ENCODE results near the gene EMC6. TPM values are rescaled to one million over a fixed set of nuclear protein-coding genes. Genes with fewer than 3 reads are reported as not detected.

EMC6 gene
- polyA plus RNA-seq, 1 donor (not counting 4 experiments of a cell fraction or from before 2014, with no cell fraction given): 35.4 TPM

DNA sequence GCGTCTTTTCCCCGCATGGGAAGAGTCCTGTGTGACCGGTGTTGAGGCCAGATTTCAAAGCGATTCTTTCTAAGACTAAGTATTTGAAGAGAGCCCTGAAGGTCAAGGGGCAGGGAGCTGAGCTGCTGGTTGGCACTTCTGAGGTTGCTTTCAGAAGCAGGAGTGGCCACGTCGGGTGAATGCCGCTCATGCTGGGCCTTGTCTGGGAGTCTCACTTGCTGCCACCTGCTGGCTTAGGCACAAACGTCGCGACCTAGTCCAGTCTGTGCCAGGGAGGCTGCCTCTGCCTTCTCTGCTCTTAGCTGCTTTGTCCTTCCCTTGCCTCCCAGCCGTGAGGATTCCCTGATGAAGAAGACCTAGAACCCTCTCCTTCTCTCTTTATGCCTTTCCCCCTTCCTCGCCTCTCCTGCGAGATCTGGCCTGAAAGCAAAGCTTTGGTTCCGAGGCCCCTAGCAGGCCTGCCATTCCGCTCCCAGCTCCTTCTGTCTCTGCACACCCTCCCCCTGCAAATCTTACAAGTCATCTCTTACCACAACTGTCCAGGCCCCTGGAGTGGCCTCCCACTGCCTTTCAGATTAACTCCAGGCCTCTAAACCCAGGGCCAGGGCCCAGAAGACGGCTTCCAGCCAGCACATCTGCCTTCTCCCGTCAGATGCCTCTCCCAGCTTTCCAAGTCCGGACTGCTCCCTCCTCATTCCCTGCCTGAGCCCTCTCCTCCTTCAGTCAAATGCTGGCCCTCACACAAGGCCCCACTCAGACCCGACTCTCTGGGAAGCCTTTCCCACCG, 20.6 kb upstream of the EMC6 start:
- peaks cover 8 to 15% of the 10 kb centered on the region in 2 experiments for H3K36me3 ChIP-seq (ENCODE audit: control insufficient read depth in 2 of 2, extremely low read depth in 1 of 2, insufficient read depth in 2 of 2, low read length in 2 of 2)
- H3K4me2 ChIP-seq (ENCODE audit: control insufficient read depth, extremely low read depth, insufficient read depth, low read depth, low read length): no peak overlapping the region
- TF ChIP-seq, protein P1, sequence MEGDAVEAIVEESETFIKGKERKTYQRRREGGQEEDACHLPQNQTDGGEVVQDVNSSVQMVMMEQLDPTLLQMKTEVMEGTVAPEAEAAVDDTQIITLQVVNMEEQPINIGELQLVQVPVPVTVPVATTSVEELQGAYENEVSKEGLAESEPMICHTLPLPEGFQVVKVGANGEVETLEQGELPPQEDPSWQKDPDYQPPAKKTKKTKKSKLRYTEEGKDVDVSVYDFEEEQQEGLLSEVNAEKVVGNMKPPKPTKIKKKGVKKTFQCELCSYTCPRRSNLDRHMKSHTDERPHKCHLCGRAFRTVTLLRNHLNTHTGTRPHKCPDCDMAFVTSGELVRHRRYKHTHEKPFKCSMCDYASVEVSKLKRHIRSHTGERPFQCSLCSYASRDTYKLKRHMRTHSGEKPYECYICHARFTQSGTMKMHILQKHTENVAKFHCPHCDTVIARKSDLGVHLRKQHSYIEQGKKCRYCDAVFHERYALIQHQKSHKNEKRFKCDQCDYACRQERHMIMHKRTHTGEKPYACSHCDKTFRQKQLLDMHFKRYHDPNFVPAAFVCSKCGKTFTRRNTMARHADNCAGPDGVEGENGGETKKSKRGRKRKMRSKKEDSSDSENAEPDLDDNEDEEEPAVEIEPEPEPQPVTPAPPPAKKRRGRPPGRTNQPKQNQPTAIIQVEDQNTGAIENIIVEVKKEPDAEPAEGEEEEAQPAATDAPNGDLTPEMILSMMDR (optimal IDR thresholded peaks at IDR 0.05 in 1 of 3, IDR thresholded peaks at IDR 0.05 in 1 of 3, conservative IDR thresholded peaks at IDR 0.05 in 1 of 3; ENCODE audit: extremely low read depth in 1 of 3, insufficient read depth in 2 of 3, low read length in 3 of 3): peak; percentile 66 to 88 (median 82)
- TF ChIP-seq EZH2 (IDR thresholded peaks at IDR 0.05; ENCODE audit: low read length): no peak
- no peaks in the 10 kb centered on the region for H3K4me1 ChIP-seq (ENCODE audit: control insufficient read depth, extremely low read depth, insufficient read depth, low read length)
- H3K9me1 ChIP-seq (ENCODE audit: control insufficient read depth, extremely low read depth, insufficient read depth, low read length): peaks cover 2% of the 10 kb centered on the region
- H2AFZ ChIP-seq (ENCODE audit: control insufficient read depth, low read length): no peak overlapping the region
- no peaks in the 10 kb centered on the region for H3K27me3 ChIP-seq (ENCODE audit: control insufficient read depth, extremely low read depth, insufficient read depth, low read length)
- dilution Hi-C loops (cut with MboI; ENCODE audit: extremely low pct_ligation_motif_present, low sequenced_read_pairs): no loop called here
- H3K79me2 ChIP-seq (ENCODE audit: control insufficient read depth, insufficient read depth, low read length): no peaks in the 10 kb centered on the region
- no peak overlapping the region for H3K9ac ChIP-seq (ENCODE audit: control insufficient read depth, extremely low read depth, insufficient read depth, low read length)
- no peak for DNase-seq (ENCODE audit: low read depth, low spot score)
- FAIRE-seq: peak; percentile 63
- no peaks in the 10 kb centered on the region for H3K9me3 ChIP-seq (ENCODE audit: control insufficient read depth, low read depth, low read length)
- H4K20me1 ChIP-seq (ENCODE audit: control insufficient read depth, extremely low read depth, insufficient read depth, low read length): no peaks in the 10 kb centered on the region
- H3K4me3 ChIP-seq (ENCODE audit: control insufficient read depth in 2 of 3, extremely low read depth in 1 of 3, insufficient read depth in 2 of 3, low read depth in 1 of 3, low read length in 3 of 3): no peak overlapping the region
- no peak overlapping the region for H3K27ac ChIP-seq (ENCODE audit: control insufficient read depth, insufficient read depth, low read length)

DNA sequence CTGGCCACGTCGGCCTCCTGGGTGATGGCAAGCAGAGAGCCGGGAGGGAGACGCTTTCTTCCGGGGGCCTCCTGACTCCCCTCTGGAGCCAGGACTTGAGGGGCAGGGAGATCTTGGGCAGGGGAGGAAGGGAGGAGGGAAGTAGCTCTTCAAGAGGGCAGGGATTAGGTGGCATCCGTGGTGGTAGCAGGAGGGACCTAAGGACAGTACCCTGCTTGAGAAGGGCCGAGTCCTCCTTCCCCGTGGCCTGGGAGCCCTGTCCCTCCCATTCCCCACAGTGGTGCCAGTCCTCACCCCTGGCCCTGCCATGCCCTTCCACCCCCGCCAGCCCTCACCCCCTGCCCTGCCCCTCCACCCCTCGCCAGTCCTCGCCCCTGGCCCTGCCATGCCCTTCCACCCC, 12.8 kb upstream of the EMC6 start:
- H3K4me2 ChIP-seq (ENCODE audit: control insufficient read depth, extremely low read depth, insufficient read depth, low read depth, low read length): no peak overlapping the region
- no peaks in the 10 kb centered on the region for H3K27me3 ChIP-seq (ENCODE audit: control insufficient read depth, extremely low read depth, insufficient read depth, low read length)
- no peak overlapping the region for H3K27ac ChIP-seq (ENCODE audit: control insufficient read depth, insufficient read depth, low read length)
- no peaks in the 10 kb centered on the region for H4K20me1 ChIP-seq (ENCODE audit: control insufficient read depth, extremely low read depth, insufficient read depth, low read length)
- no peak overlapping the region for H3K4me3 ChIP-seq (ENCODE audit: control insufficient read depth in 2 of 3, extremely low read depth in 1 of 3, insufficient read depth in 2 of 3, low read depth in 1 of 3, low read length in 3 of 3)
- dilution Hi-C loops (cut with MboI; ENCODE audit: extremely low pct_ligation_motif_present, low sequenced_read_pairs): no loop called here
- no peaks in the 10 kb centered on the region for H3K9me3 ChIP-seq (ENCODE audit: control insufficient read depth, low read depth, low read length)
- H2AFZ ChIP-seq (ENCODE audit: control insufficient read depth, low read length): no peak overlapping the region
- no peak overlapping the region for H3K9ac ChIP-seq (ENCODE audit: control insufficient read depth, extremely low read depth, insufficient read depth, low read length)
- no peak for FAIRE-seq
- H3K4me1 ChIP-seq (ENCODE audit: control insufficient read depth, extremely low read depth, insufficient read depth, low read length): peaks cover 17% of the 10 kb centered on the region
- peaks cover 0 to 8% of the 10 kb centered on the region in 2 experiments for H3K36me3 ChIP-seq (ENCODE audit: control insufficient read depth in 2 of 2, extremely low read depth in 1 of 2, insufficient read depth in 2 of 2, low read length in 2 of 2)
- H3K79me2 ChIP-seq (ENCODE audit: control insufficient read depth, insufficient read depth, low read length): no peaks in the 10 kb centered on the region
- no peak for TF ChIP-seq EZH2 (IDR thresholded peaks at IDR 0.05; ENCODE audit: low read length)
- TF ChIP-seq, protein P1 (optimal IDR thresholded peaks at IDR 0.05 in 1 of 3, IDR thresholded peaks at IDR 0.05 in 1 of 3, conservative IDR thresholded peaks at IDR 0.05 in 1 of 3; ENCODE audit: extremely low read depth in 1 of 3, insufficient read depth in 2 of 3, low read length in 3 of 3): no peak
- peaks cover 3% of the 10 kb centered on the region for H3K9me1 ChIP-seq (ENCODE audit: control insufficient read depth, extremely low read depth, insufficient read depth, low read length)
- DNase-seq (ENCODE audit: low read depth, low spot score): no peak

Measured in keratinocyte (primary cell).